GM12874 (cell line): ENCODE results near the gene RARB.

Experiments
- TF ChIP-seq, protein P1 (sequence below): IDR thresholded peaks from 2 replicates; pipeline ENCODE4 v1.5.1; 2011; ENCODE audit warnings: low read depth, mild to moderate bottlenecking, control low read depth, low read length, moderate library complexity; ENCODE audit not compliant: insufficient read depth

The RARB gene

GRCh38 chr3:25527336-25527735 lies 99.3 kb downstream of the RARB start:
- TF ChIP-seq, protein P1, sequence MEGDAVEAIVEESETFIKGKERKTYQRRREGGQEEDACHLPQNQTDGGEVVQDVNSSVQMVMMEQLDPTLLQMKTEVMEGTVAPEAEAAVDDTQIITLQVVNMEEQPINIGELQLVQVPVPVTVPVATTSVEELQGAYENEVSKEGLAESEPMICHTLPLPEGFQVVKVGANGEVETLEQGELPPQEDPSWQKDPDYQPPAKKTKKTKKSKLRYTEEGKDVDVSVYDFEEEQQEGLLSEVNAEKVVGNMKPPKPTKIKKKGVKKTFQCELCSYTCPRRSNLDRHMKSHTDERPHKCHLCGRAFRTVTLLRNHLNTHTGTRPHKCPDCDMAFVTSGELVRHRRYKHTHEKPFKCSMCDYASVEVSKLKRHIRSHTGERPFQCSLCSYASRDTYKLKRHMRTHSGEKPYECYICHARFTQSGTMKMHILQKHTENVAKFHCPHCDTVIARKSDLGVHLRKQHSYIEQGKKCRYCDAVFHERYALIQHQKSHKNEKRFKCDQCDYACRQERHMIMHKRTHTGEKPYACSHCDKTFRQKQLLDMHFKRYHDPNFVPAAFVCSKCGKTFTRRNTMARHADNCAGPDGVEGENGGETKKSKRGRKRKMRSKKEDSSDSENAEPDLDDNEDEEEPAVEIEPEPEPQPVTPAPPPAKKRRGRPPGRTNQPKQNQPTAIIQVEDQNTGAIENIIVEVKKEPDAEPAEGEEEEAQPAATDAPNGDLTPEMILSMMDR = no peak

DNA sequence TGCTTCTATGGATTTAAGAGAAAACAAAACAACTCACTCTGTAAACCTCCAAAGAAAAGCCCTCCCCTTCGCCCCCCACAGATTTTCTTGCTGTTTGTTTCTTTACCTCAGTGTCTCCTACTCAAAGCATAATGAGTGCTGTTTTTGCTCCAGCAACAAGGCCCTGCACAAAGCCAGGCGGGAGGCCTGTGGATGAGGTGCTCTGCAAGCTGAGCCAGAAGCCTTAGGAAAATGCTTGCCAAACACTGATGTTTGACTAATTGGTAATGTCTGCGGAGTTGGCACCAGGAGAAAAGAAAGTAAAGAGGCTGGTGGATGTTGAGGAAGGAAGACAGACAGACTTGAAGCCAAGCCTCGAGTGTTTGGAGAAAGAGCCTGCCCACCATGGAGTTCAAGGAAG lies 99.7 kb downstream of the RARB start:
- TF ChIP-seq, protein P1 = no peak

DNA sequence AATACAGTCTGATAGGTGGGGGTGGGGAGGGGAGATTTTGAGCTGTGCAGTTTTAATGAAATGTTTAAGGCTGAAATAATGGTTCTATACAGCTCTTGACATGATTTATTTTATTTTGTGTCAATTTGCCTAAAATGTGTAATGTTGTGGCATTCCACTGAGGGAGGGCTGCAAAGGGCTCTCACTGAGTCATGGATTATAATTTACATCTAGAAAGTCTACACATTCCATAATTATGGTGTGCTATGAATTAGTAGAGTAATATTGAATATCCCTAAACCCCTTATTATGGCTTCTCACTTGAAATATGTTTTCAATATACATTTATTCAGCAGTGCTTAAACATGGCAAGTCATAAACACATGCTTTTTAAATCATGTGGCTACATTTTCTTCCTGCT lies 103.9 kb downstream of the RARB start:
- TF ChIP-seq, protein P1 = no peak

- TF ChIP-seq, protein P1 = peak; percentile 66; the same call in 1 of the 2 replicates
Measured at GRCh38 chr3:25532431-25533162, 104.5 kb downstream of the RARB start.

GRCh38 chr3:25533399-25533798 lies 105.3 kb downstream of the RARB start:
- TF ChIP-seq, protein P1 = no peak

GRCh38 chr3:25534007-25534406 lies 105.9 kb downstream of the RARB start:
- TF ChIP-seq, protein P1 = no peak

- TF ChIP-seq, protein P1 = no peak
Measured at GRCh38 chr3:25536521-25537391, 108.7 kb downstream of the RARB start.
